H9 (cell line): ENCODE measurements around the gene SYCP2L. TPM values are rescaled to one million over a fixed set of nuclear protein-coding genes. Genes with fewer than 3 reads are reported as not detected.

Experiments used
- DNase-seq: peaks from one replicate; pipeline ENCODE4 v3.0.0-alpha.2; 2017
- H2AFZ ChIP-seq: one replicate; pipeline ENCODE4 v1.6.1; 2013; ENCODE audit warnings: mild to moderate bottlenecking, low read length, control low read depth, moderate library complexity
- H2AK5ac ChIP-seq: 2 replicates; pipeline ENCODE4 v1.6.1; 2013; ENCODE audit warnings: low read length, control low read depth, mixed read lengths; ENCODE audit not compliant: insufficient read length
- H2BK120ac ChIP-seq: one replicate; pipeline ENCODE4 v1.6.1; 2013; ENCODE audit warnings: low read depth, mild to moderate bottlenecking, low read length, control low read depth, inconsistent platforms; ENCODE audit not compliant: poor library complexity, severe bottlenecking
- H2BK12ac ChIP-seq: 2 replicates; pipeline ENCODE4 v1.6.1; 2013; ENCODE audit warnings: low read length, control low read depth, mixed read lengths, low read depth; ENCODE audit not compliant: insufficient read length
- H2BK15ac ChIP-seq: 2 replicates; pipeline ENCODE4 v1.6.1; 2013; ENCODE audit warnings: low read depth, low read length, control low read depth
- H2BK20ac ChIP-seq: one replicate; pipeline ENCODE4 v1.6.1; 2013; ENCODE audit warnings: low read depth, mild to moderate bottlenecking, low read length, control low read depth, inconsistent platforms; ENCODE audit not compliant: poor library complexity, severe bottlenecking
- H2BK5ac ChIP-seq: 2 replicates; pipeline ENCODE4 v1.6.1; 2013; ENCODE audit warnings: low read length, control low read depth, mixed read lengths; ENCODE audit not compliant: insufficient read length
- H3K14ac ChIP-seq: 2 replicates; pipeline ENCODE4 v1.6.1; 2013; ENCODE audit warnings: low read length, control low read depth; ENCODE audit not compliant: insufficient read depth
- H3K18ac ChIP-seq: 2 replicates; pipeline ENCODE4 v1.6.1; 2013; ENCODE audit warnings: low read depth, mild to moderate bottlenecking, mixed read lengths, low read length, control low read depth; ENCODE audit not compliant: insufficient read length
- H3K23ac ChIP-seq: 2 replicates; pipeline ENCODE4 v1.6.1; 2013; ENCODE audit warnings: low read length, control low read depth, mixed read lengths, low read depth; ENCODE audit not compliant: insufficient read length
- H3K23me2 ChIP-seq: 2 replicates; pipeline ENCODE4 v1.6.1; 2013; ENCODE audit warnings: low read depth, mild to moderate bottlenecking, mixed read lengths, low read length, control low read depth; ENCODE audit not compliant: insufficient read length, poor library complexity, severe bottlenecking
- H3K27ac ChIP-seq: 2 replicates; pipeline ENCODE4 v1.5.1; 2013; ENCODE audit warnings: low read length, control low read depth, mixed read lengths, low read depth; ENCODE audit not compliant: insufficient read length
- H3K27me3 ChIP-seq: 2 replicates; pipeline ENCODE4 v1.6.1; 2013; ENCODE audit warnings: low read length, control low read depth, inconsistent platforms; ENCODE audit not compliant: insufficient read depth
- H3K4ac ChIP-seq: 2 replicates; pipeline ENCODE4 v1.6.1; 2013; ENCODE audit warnings: low read depth, mild to moderate bottlenecking, control low read depth, inconsistent platforms, low read length, moderate library complexity
- H3K4me1 ChIP-seq: 2 replicates; pipeline ENCODE4 v1.6.1; 2013; ENCODE audit warnings: low read length, control low read depth, inconsistent platforms; ENCODE audit not compliant: insufficient read depth
- H3K4me2 ChIP-seq: 2 replicates; pipeline ENCODE4 v1.6.1; 2013; ENCODE audit warnings: low read length, control low read depth, mixed read lengths; ENCODE audit not compliant: insufficient read length, insufficient read depth
- H3K56ac ChIP-seq: 2 replicates; pipeline ENCODE4 v1.6.1; 2013; ENCODE audit warnings: low read depth, mild to moderate bottlenecking, mixed read lengths, low read length, control low read depth; ENCODE audit not compliant: insufficient read length
- H3K79me1 ChIP-seq: 2 replicates; pipeline ENCODE4 v1.6.1; 2013; ENCODE audit warnings: low read depth, mild to moderate bottlenecking, moderate library complexity, low read length, control low read depth, inconsistent platforms; ENCODE audit not compliant: insufficient read depth, poor library complexity, severe bottlenecking
- H3K79me2 ChIP-seq: 2 replicates; pipeline ENCODE4 v1.6.1; 2013; ENCODE audit warnings: low read length, control low read depth, inconsistent platforms; ENCODE audit not compliant: insufficient read depth
- H3K9ac ChIP-seq: 2 replicates; pipeline ENCODE4 v1.6.1; 2013; ENCODE audit warnings: low read length, control low read depth, mixed read lengths; ENCODE audit not compliant: insufficient read length; ENCODE audit errors: extremely low read depth
- H3K9me3 ChIP-seq: one replicate; pipeline ENCODE4 v1.6.1; 2013; ENCODE audit warnings: low read depth, low read length, inconsistent platforms; ENCODE audit not compliant: control insufficient read depth
- H3T11ph ChIP-seq: one replicate; pipeline ENCODE4 v1.6.1; 2013; ENCODE audit warnings: mild to moderate bottlenecking, low read length, control low read depth, inconsistent platforms
- H4K20me1 ChIP-seq: one replicate; pipeline ENCODE4 v1.6.1; 2013; ENCODE audit not compliant: control insufficient read depth, insufficient read length, insufficient read depth
- H4K5ac ChIP-seq: 2 replicates; pipeline ENCODE4 v1.6.1; 2013; ENCODE audit warnings: low read depth, mild to moderate bottlenecking, mixed read lengths, low read length, control low read depth; ENCODE audit not compliant: insufficient read length
- H4K8ac ChIP-seq: replicated peaks from 2 replicates; pipeline ENCODE4 v1.6.1; 2013; ENCODE audit warnings: low read length, control low read depth, mixed read lengths, low read depth; ENCODE audit not compliant: insufficient read length
- H4K91ac ChIP-seq: 2 replicates; pipeline ENCODE4 v1.6.1; 2013; ENCODE audit warnings: low read depth, mild to moderate bottlenecking, moderate library complexity, mixed read lengths, low read length, control low read depth; ENCODE audit not compliant: insufficient read length
- H3K27ac Mint-ChIP-seq, 3 experiments: 2 replicates in 2 of 3; 3 replicates in 1 of 3; pipeline ENCODE4 v1.8.0; 2020 to 2021; ENCODE audit warnings: mixed read lengths in 3 of 3, mild to moderate bottlenecking in 1 of 3, moderate library complexity in 1 of 3
- H3K27me3 Mint-ChIP-seq: 2 replicates; pipeline ENCODE4 v1.8.0; 2021; ENCODE audit warnings: low read depth, mild to moderate bottlenecking, moderate library complexity, mixed read lengths
- H3K36me3 Mint-ChIP-seq, 3 experiments: 2 replicates in 2 of 3; 3 replicates in 1 of 3; pipeline ENCODE4 v1.8.0; 2020 to 2021; ENCODE audit warnings: low read depth in 3 of 3, mixed read lengths in 3 of 3; ENCODE audit not compliant: insufficient read depth in 1 of 3
- H3K4me1 Mint-ChIP-seq, 2 experiments: 2 replicates each; pipeline ENCODE4 v1.8.0; 2020; ENCODE audit warnings: mixed read lengths in 2 of 2
- H3K4me3 Mint-ChIP-seq, 2 experiments: 2 replicates in 1 of 2; 3 replicates in 1 of 2; pipeline ENCODE4 v1.8.0; 2020 to 2021; ENCODE audit warnings: mild to moderate bottlenecking in 2 of 2, mixed read lengths in 2 of 2, moderate library complexity in 1 of 2
- H3K9me3 Mint-ChIP-seq, 2 experiments: 2 replicates in 1 of 2; 3 replicates in 1 of 2; pipeline ENCODE4 v1.8.0; 2020; ENCODE audit warnings: mild to moderate bottlenecking in 2 of 2, mixed read lengths in 2 of 2, moderate library complexity in 1 of 2
- total RNA-seq: library from RNA; stranded (reverse); gene quantifications from 2 replicates; pipeline ENCODE4 v1.2.1, GENCODE V29; 2021
- TF ChIP-seq, protein P1 (sequence below): fragments of 200-600 bp; sonication (generic); conservative IDR thresholded peaks from 3 replicates; pipeline ENCODE4 v1.8.0; 2021; ENCODE audit warnings: antibody characterized with exemption, mild to moderate bottlenecking

The SYCP2L gene
- total RNA-seq, 1 experiment from 2014 or later = 3.5 TPM

DNA sequence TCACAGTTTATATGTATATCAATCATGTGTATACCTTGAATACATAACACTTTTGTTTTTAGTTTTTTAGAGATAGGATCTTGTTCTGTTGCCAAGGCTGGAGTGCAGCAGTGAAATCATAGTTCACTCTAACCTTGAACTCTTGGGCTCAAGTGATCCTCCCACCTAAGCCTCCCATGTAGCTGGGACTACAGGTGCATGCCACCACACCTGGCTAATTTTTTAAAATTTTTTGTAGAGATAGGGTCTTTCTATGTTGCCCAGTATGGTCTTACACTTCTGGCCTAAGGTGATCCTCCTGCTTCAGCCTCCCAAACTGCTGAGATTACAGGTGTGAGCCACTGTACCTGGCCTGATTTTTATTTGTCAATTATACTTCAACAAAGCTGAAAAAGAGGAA, 69.9 kb downstream of the SYCP2L start:
- Histone ChIP-seq H2AFZ (no peak overlapping the region), H3K23ac (no peak overlapping the region), H3K79me1 (no peaks in the 10 kb centered on the region), H2BK20ac (no peak overlapping the region), H4K5ac (no peak overlapping the region), H3K27me3 (peaks cover 7% of the 10 kb centered on the region; the same call in 1 of the 2 replicates), H3T11ph (no peak overlapping the region), H4K91ac (no peak overlapping the region), H3K14ac (no peak overlapping the region), H3K23me2 (no peaks in the 10 kb centered on the region), H4K20me1 (no peaks in the 10 kb centered on the region), H2BK12ac (no peak overlapping the region), H3K27ac (no peak overlapping the region), H2AK5ac (no peak overlapping the region), H3K4me2 (no peak overlapping the region), H3K56ac (no peak overlapping the region), H3K9ac (no peak overlapping the region), H3K18ac (no peak overlapping the region), H3K4me1 (no peaks in the 10 kb centered on the region), H3K79me2 (no peaks in the 10 kb centered on the region), H2BK5ac (no peak overlapping the region), H2BK15ac (no peak overlapping the region), H2BK120ac (no peak overlapping the region), H3K9me3 (no peaks in the 10 kb centered on the region), H4K8ac (no peak overlapping the region), H3K4ac (no peak overlapping the region)
- peaks cover 0 to 4% (median 0%) of the 10 kb centered on the region in 3 experiments; a peak in 2 of 7 replicates for H3K36me3 Mint-ChIP-seq
- DNase-seq = no peak
- no peak overlapping the region for H3K27ac Mint-ChIP-seq
- peaks cover 48% of the 10 kb centered on the region for H3K27me3 Mint-ChIP-seq
- H3K9me3 Mint-ChIP-seq = no peaks in the 10 kb centered on the region
- H3K4me1 Mint-ChIP-seq = peaks cover 0 to 3% of the 10 kb centered on the region in 2 experiments; a peak in 1 of 4 replicates
- TF ChIP-seq, protein P1, sequence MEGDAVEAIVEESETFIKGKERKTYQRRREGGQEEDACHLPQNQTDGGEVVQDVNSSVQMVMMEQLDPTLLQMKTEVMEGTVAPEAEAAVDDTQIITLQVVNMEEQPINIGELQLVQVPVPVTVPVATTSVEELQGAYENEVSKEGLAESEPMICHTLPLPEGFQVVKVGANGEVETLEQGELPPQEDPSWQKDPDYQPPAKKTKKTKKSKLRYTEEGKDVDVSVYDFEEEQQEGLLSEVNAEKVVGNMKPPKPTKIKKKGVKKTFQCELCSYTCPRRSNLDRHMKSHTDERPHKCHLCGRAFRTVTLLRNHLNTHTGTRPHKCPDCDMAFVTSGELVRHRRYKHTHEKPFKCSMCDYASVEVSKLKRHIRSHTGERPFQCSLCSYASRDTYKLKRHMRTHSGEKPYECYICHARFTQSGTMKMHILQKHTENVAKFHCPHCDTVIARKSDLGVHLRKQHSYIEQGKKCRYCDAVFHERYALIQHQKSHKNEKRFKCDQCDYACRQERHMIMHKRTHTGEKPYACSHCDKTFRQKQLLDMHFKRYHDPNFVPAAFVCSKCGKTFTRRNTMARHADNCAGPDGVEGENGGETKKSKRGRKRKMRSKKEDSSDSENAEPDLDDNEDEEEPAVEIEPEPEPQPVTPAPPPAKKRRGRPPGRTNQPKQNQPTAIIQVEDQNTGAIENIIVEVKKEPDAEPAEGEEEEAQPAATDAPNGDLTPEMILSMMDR = no peak
- H3K4me3 Mint-ChIP-seq = no peak overlapping the region
